Prostate gland (tissue), 2 donors: Measurements from ENCODE around the gene UBN1.
"Not testable (repeated sequence)": the region's sequence is repeated elsewhere in the genome, so short reads cannot be mapped to it uniquely, and the experiment has no call there.

Experiments
- POLR2A ChIP-seq: fragments of 450-650 bp; IDR thresholded peaks from one replicate; pipeline ENCODE4 v1.6.1; 2016; ENCODE audit warnings: antibody characterized with exemption, mild to moderate bottlenecking
- TF ChIP-seq, protein P1 (sequence below), 4 experiments: fragments of 200-600 bp in 2 of 4; fragments of 450-650 bp in 2 of 4; sonication (generic) in 2 of 4; IDR thresholded peaks; 1 replicate in 3 of 4; 2 replicates in 1 of 4; pipeline ENCODE4 v1.5.1; 2016 to 2019; ENCODE audit warnings: antibody characterized with exemption in 4 of 4, mild to moderate bottlenecking in 2 of 4, moderate library complexity in 2 of 4

- TF ChIP-seq, protein P1, sequence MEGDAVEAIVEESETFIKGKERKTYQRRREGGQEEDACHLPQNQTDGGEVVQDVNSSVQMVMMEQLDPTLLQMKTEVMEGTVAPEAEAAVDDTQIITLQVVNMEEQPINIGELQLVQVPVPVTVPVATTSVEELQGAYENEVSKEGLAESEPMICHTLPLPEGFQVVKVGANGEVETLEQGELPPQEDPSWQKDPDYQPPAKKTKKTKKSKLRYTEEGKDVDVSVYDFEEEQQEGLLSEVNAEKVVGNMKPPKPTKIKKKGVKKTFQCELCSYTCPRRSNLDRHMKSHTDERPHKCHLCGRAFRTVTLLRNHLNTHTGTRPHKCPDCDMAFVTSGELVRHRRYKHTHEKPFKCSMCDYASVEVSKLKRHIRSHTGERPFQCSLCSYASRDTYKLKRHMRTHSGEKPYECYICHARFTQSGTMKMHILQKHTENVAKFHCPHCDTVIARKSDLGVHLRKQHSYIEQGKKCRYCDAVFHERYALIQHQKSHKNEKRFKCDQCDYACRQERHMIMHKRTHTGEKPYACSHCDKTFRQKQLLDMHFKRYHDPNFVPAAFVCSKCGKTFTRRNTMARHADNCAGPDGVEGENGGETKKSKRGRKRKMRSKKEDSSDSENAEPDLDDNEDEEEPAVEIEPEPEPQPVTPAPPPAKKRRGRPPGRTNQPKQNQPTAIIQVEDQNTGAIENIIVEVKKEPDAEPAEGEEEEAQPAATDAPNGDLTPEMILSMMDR (IDR thresholded peaks at IDR 0.05) = not testable (repeated sequence)
- not testable (repeated sequence) for TF ChIP-seq POLR2A
Measured at GRCh38 chr16:4896761-4897160, 49.5 kb downstream of the UBN1 start.
